UCSD-AML1 (cell line): ENCODE results near the gene MAGEB17.
"Not testable (repeated sequence)": the region's sequence is repeated elsewhere in the genome, so short reads cannot be mapped to it uniquely, and the experiment has no call there.

Experiments used
- DNase-seq: peaks from one replicate; lab custom pipeline; 2025; ENCODE audit not compliant: unreplicated experiment; lab: John Stamatoyannopoulos, UW

Gene MAGEB17

GRCh38 chrX:16156692-16157331, 10.5 kb upstream of the MAGEB17 start:
- no peak for DNase-seq

GRCh38 chrX:16160729-16161128, 6.6 kb upstream of the MAGEB17 start:
- DNase-seq, result no peak

GRCh38 chrX:16161173-16161572, 6.1 kb upstream of the MAGEB17 start:
- DNase-seq, result not testable (repeated sequence)

GRCh38 chrX:16162391-16162790, 4.9 kb upstream of the MAGEB17 start:
- no peak for DNase-seq

- DNase-seq, result no peak
Observed at GRCh38 chrX:16164748-16165147, 2.5 kb upstream of the MAGEB17 start.

GRCh38 chrX:16171039-16171438, 3.8 kb downstream of the MAGEB17 start:
- no peak for DNase-seq

GRCh38 chrX:16171944-16172343, 4.7 kb downstream of the MAGEB17 start:
- no peak for DNase-seq

- DNase-seq, result no peak
Observed at GRCh38 chrX:16172391-16172790, 5.1 kb downstream of the MAGEB17 start.

GRCh38 chrX:16175329-16176061, 8.2 kb downstream of the MAGEB17 start:
- DNase-seq, result no peak

GRCh38 chrX:16177260-16177659, 10.0 kb downstream of the MAGEB17 start:
- DNase-seq, result no peak

GRCh38 chrX:16183843-16184242, 16.6 kb downstream of the MAGEB17 start:
- not testable (repeated sequence) for DNase-seq

- DNase-seq, result no peak
Observed at GRCh38 chrX:16185725-16186136, 18.4 kb downstream of the MAGEB17 start.

GRCh38 chrX:16186380-16187007, 19.2 kb downstream of the MAGEB17 start:
- no peak for DNase-seq

GRCh38 chrX:16187024-16187760, 19.9 kb downstream of the MAGEB17 start:
- DNase-seq, result no peak

- DNase-seq, result no peak
Observed at GRCh38 chrX:16188687-16189086, 21.4 kb downstream of the MAGEB17 start.

- no peak for DNase-seq
Observed at GRCh38 chrX:16191605-16192004, 24.3 kb downstream of the MAGEB17 start.

- no peak for DNase-seq
Observed at GRCh38 chrX:16196829-16197228, 29.5 kb downstream of the MAGEB17 start.

- no peak for DNase-seq
Observed at GRCh38 chrX:16199343-16199742, 32.1 kb downstream of the MAGEB17 start.

GRCh38 chrX:16202943-16203342, 35.7 kb downstream of the MAGEB17 start:
- DNase-seq, result no peak

GRCh38 chrX:16204538-16204937, 37.3 kb downstream of the MAGEB17 start:
- no peak for DNase-seq

GRCh38 chrX:16205840-16206239, 38.6 kb downstream of the MAGEB17 start:
- DNase-seq, result no peak

GRCh38 chrX:16207634-16208033, 40.4 kb downstream of the MAGEB17 start:
- DNase-seq, result no peak
